Testis (tissue), 5 donors: ENCODE data around the gene ZNF804B. TPM values are rescaled to one million over a fixed set of nuclear protein-coding genes. Genes with fewer than 3 reads are reported as not detected.

ENCODE experiments used
- DNase-seq: peaks from one replicate; pipeline ENCODE4 v3.0.0-alpha.2; 2019
- H3K27ac ChIP-seq, 2 donors: fragments of 200-600 bp; sonication (generic); one replicate each; pipeline ENCODE4 v1.5.1; 2019
- H3K27me3 ChIP-seq: fragments of 200-600 bp; sonication (generic); one replicate; pipeline ENCODE4 v1.5.1; 2019
- H3K36me3 ChIP-seq: fragments of 200-600 bp; sonication (generic); one replicate; pipeline ENCODE4 v1.5.1; 2017; ENCODE audit warnings: low read depth; ENCODE audit errors: missing control alignments
- H3K4me1 ChIP-seq: fragments of 200-600 bp; sonication (generic); one replicate; pipeline ENCODE4 v1.5.1; 2019
- H3K4me3 ChIP-seq, 2 donors: fragments of 200-600 bp; sonication (generic); one replicate each; pipeline ENCODE4 v1.5.1; 2017 to 2019
- H3K9me3 ChIP-seq: fragments of 200-600 bp; sonication (generic); one replicate; pipeline ENCODE4 v1.5.1; 2017
- CTCF ChIP-seq, 3 experiments: fragments of 450-650 bp in 2 of 3; fragments of 200-600 bp in 1 of 3; sonication (generic) in 1 of 3; IDR thresholded peaks; one replicate each; pipeline ENCODE4 v1.5.1; 2016 to 2019; ENCODE audit warnings: antibody characterized with exemption in 3 of 3, mild to moderate bottlenecking in 2 of 3, moderate library complexity in 1 of 3
- POLR2A ChIP-seq: fragments of 450-650 bp; IDR thresholded peaks from one replicate; pipeline ENCODE4 v1.6.1; 2017; ENCODE audit warnings: antibody characterized with exemption, mild to moderate bottlenecking, moderate library complexity
- WGBS, 2 donors: methylation state at CpG; one replicate each; pipeline ENCODE4 v1.1.5; 2018; 5-methylcytosine and 5-hydroxymethylcytosine counted together
- intact Hi-C: fragments of 100-400 bp; cut with DNase I; formaldehyde crosslinking; loops from one replicate; pipeline ENCODE4 v1.15.1; 2023; ENCODE audit warnings: low total_unique reads
- long read RNA-seq, 2 donors: transcript quantifications; one replicate each; lab custom pipeline, GENCODE V29; 2026
- polyA plus RNA-seq: library from polyadenylated mRNA; stranded (reverse); fragments of 350-450 nt; fragmentation: Illumina TruSeq; extraction: RNeasy Lipid Tissue Mini Kit (QIAGEN cat#74804); gene quantifications from one replicate; pipeline ENCODE4 v1.2.3, GENCODE V29; 2014; ENCODE audit warnings: low read depth, low replicate concordance; ENCODE audit not compliant: insufficient read depth
- total RNA-seq, 2 donors: library from RNA; depleted of rRNA; stranded (reverse); fragments of >200 nt; gene quantifications; one replicate each; pipeline ENCODE4 v1.2.3, GENCODE V29; 2016

Gene ZNF804B
- under 1 TPM; 0.39 to 0.43 TPM for total RNA-seq
- not detected for polyA plus RNA-seq
- long read RNA-seq, donor 1 = 0 reads
- long read RNA-seq, donor 2 = 0 reads

DNA sequence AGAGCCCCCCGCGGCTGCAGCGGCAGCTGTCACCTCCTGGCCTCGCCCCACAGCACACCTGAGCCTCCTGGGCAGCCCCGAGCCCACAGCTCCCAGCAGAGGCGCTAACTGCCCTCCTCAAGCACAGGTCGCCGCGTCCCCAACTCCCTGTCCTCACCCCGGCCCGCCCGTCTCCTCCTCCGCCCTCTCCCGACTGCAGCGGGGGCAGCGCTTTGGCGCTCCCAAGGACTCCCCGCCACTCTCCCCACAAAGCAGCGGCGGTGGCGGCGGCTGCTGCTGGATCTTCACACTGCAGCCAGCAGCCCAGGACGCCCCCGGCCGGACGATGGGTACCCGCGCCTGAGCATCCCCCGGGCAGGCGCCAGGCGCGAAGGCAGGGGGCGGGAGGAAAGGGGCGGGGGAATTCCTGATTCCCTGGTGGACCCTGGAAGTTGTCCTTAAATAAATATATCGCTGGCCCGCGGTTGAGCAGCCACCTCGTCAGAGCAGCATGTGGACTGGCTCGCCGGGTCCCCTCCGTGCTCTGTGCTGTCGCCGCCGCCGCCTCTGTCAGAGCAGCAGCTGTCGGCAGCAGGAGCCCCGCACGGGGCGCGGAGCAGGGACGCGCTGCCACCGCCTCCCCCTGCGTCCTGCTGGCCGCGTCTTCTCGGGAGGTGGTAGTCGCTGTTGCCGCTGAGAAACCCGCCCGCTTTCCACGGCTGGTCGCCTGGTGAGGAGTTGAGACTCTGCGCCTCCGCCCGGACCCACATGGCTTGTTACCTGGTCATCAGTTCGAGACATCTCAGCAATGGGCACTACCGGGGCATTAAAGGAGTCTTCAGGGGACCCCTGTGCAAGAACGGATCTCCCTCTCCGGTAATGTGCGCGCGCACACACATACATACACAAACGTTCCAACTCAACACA is at the start of gene ZNF804B:
TSS of gene ZNF804B (plus strand) at position 471 of the 906 bp plus-strand sequence. CDS start at position 748, 277 bp downstream.
- peak; percentile 20 for DNase-seq
- Histone ChIP-seq H3K4me1 (peaks cover 8% of the 10 kb centered on the region), H3K4me3 (peak within 1 kb of the TSS; percentile 19 to 52), H3K36me3 (no peaks in the 10 kb centered on the region), H3K9me3 (no peaks in the 10 kb centered on the region), H3K27me3 (no peaks in the 10 kb centered on the region), H3K27ac (no peak within 1 kb of the TSS)
- 2 to 11% methylated on average over 12 to 50 of the region's 74 CpGs for WGBS, 2 donors
- intact Hi-C loops = no loop called here
- TF ChIP-seq CTCF (IDR thresholded peaks at IDR 0.05) = no peak
- no peak for TF ChIP-seq POLR2A

DNA sequence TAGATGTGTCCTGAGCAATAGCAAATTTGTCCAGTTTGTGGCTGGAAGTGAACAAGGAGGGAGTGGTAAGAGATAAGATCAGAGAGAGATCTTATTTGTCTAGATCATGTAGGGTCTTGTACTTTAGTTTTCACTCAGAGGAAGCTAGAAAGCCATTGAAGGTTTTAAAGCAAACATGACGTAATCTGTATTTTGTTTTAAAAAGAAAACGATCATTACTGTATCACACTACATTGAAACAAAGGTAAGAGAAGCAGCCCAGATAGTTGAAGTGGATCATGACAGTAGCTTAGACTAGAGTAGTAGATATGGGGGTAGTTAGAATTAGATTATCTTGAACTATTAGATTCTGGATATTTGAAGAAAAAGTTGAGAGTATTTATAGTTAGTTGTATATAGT is 23.6 kb upstream of the ZNF804B start:
- Histone ChIP-seq H3K4me1 (no peaks in the 10 kb centered on the region), H3K9me3 (no peaks in the 10 kb centered on the region), H3K4me3 (no peak overlapping the region), H3K36me3 (no peaks in the 10 kb centered on the region), H3K27ac (no peak overlapping the region), H3K27me3 (no peaks in the 10 kb centered on the region)
- WGBS, 2 donors = 84 to 93% methylated on average over 2 of the region's 2 CpGs
- intact Hi-C loops = no loop called here
- TF ChIP-seq CTCF (IDR thresholded peaks at IDR 0.05) (no peak), POLR2A (no peak)
- no peak for DNase-seq

DNA sequence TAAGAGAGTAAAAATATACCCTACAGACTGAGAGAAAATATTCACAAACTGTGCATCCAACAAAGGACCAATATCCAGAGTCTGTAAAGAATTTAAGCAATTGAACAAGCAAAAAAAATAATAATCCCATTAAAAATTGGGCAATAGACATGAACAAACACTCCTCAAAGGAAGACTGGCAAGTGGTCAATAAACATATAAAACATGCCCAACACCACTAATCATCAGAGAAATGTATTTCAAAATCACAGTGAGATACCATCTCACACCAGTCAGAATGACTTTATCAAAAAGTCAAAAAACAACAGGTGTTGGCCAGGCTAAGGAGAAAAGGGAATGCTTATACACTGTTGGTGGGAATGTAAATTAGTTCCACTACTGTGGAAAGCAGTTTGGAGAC is 21.9 kb upstream of the ZNF804B start:
- no peak overlapping the region for H3K4me3 ChIP-seq
- no peaks in the 10 kb centered on the region for H3K9me3 ChIP-seq
- H3K36me3 ChIP-seq = no peaks in the 10 kb centered on the region
- intact Hi-C loops = no loop called here
- H3K27ac ChIP-seq = no peak overlapping the region
- no peak for DNase-seq
- TF ChIP-seq CTCF (IDR thresholded peaks at IDR 0.05) (no peak), POLR2A (no peak)
- H3K27me3 ChIP-seq = no peaks in the 10 kb centered on the region
- no peaks in the 10 kb centered on the region for H3K4me1 ChIP-seq

DNA sequence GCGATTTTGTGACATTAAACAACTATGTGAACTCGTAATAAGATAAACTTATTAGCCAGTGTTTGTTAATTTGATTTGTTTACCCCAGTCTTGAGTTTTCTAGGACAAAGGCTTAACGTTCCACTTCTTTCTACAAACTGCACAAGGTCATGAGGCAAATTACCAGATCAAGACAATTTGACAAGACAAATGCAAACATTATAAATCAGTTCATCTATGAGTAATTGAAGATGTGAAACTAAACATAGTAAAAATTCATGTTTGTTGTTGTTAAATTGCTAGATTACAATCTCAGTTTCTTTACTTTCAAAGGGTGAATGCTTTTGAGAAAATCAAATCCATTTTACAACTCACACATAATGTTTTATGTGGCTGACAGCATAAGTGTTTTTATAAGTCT is 13.4 kb upstream of the ZNF804B start:
- no peaks in the 10 kb centered on the region for H3K36me3 ChIP-seq
- H3K27me3 ChIP-seq = no peaks in the 10 kb centered on the region
- H3K27ac ChIP-seq = no peak overlapping the region
- TF ChIP-seq POLR2A = no peak
- TF ChIP-seq CTCF (IDR thresholded peaks at IDR 0.05) = no peak
- intact Hi-C loops = no loop called here
- no peaks in the 10 kb centered on the region for H3K4me1 ChIP-seq
- H3K9me3 ChIP-seq = no peaks in the 10 kb centered on the region
- 75 to 80% methylated on average over 3 of the region's 3 CpGs for WGBS, 2 donors
- DNase-seq = no peak
- H3K4me3 ChIP-seq = no peak overlapping the region
